Fibroblast of pulmonary artery (primary cell): ENCODE measurements around the gene PLXNA3.

Source experiments
- DNase-seq: peaks from one replicate; pipeline ENCODE4 v3.0.0-alpha.2; 2010; ENCODE audit warnings: low read depth
- H3K4me3 ChIP-seq: replicated peaks from 2 replicates; pipeline ENCODE4 v1.5.1; 2011; ENCODE audit warnings: low read depth, mild to moderate bottlenecking, control low read depth, low read length, moderate library complexity
- CTCF ChIP-seq: IDR thresholded peaks from 2 replicates; pipeline ENCODE4 v1.5.1; 2011; ENCODE audit warnings: mild to moderate bottlenecking, control low read depth, low read length, inconsistent platforms; ENCODE audit errors: missing control alignments

PLXNA3 gene

DNA sequence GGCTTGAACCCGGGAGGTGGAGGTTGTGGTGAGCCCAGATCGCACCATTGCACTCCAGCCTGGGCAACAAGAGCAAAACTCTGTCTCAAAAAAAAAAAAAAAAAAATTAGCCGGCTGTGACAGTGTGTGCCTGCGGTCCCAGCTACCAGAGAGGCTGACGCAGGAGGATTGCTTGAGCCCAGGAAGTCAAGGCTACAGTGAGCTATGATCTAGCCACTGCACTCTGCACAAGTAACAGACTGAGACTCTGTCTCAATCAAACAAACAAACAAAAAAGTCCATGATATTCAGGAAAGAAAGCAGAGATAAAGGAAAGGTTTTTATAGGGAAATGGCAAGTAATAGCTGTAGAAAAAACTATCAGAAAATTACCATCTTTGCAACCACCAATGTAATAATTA lies 23.1 kb downstream of the PLXNA3 start:
- TF ChIP-seq CTCF: no peak
- no peak overlapping the region for H3K4me3 ChIP-seq
- DNase-seq: no peak

GRCh38 chrX:154481911-154482601 lies 24.0 kb downstream of the PLXNA3 start:
- no peak for TF ChIP-seq CTCF
- no peak for DNase-seq
- no peak overlapping the region for H3K4me3 ChIP-seq

DNA sequence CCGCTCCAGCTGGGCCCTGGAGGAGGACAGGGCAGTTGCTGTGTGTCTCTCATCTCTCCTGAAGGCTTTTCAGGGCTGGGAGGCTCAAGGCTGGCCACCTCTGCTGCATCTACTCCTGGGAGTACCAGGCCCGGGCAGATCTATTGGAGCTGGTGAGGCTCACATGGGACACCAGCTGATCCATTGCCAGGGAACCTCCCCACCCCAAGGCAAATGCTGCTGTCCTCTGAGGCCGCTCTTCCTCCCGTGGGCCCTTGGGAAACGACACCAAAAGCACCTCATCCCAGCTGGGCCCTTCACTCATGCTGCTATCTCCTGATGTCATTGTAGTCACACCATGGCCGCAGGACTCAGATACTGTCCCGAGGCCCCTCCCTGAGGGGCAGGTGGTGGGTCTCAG lies 24.7 kb downstream of the PLXNA3 start:
- DNase-seq: no peak
- no peak overlapping the region for H3K4me3 ChIP-seq
- TF ChIP-seq CTCF: no peak

GRCh38 chrX:154483325-154483724 lies 25.2 kb downstream of the PLXNA3 start:
- H3K4me3 ChIP-seq: no peak overlapping the region
- DNase-seq: no peak
- no peak for TF ChIP-seq CTCF

DNA sequence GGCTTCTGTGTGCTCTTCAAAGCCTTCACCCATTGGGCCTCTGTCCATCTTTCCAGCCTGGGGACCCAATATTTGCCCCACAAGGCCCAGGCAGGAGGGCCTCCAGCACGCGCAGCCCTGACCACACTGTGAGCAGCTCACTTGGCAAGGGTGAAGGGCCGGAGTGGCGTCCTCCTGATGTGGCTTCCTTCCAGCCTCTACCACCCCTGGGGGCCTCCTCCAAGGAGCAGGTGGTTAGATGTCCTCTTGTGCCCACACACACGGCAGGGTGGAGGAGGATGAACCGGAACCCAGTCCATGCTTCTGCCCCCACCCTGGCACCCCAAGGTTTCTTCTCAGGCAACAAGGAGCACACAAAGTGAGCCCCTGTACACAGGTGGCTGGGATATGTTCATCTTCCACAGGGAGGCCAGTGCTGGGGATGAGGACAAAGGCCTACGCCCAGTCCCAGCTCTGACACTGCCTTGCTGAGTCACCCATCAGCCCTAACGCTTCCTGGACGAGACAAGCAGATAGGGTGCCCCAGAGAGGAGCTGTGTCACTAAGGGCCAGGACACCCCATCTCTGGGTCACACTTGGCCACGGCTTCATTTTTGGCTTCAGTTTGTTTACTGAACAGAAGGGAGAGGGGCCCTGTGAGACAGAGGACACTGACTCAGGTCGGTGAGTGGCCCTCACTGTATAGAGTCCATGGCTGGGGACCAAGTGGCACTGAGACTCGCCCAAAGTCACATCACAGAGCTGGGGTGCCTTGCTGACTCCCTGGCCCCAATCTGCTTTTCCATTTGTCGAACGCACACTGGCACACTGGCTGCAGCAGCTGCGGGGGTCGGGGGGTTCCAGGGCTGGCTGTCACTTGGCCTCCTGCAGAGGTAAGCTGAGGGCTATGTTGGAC lies 26.4 kb downstream of the PLXNA3 start:
- TF ChIP-seq CTCF: no peak
- no peak overlapping the region for H3K4me3 ChIP-seq
- no peak for DNase-seq

DNA sequence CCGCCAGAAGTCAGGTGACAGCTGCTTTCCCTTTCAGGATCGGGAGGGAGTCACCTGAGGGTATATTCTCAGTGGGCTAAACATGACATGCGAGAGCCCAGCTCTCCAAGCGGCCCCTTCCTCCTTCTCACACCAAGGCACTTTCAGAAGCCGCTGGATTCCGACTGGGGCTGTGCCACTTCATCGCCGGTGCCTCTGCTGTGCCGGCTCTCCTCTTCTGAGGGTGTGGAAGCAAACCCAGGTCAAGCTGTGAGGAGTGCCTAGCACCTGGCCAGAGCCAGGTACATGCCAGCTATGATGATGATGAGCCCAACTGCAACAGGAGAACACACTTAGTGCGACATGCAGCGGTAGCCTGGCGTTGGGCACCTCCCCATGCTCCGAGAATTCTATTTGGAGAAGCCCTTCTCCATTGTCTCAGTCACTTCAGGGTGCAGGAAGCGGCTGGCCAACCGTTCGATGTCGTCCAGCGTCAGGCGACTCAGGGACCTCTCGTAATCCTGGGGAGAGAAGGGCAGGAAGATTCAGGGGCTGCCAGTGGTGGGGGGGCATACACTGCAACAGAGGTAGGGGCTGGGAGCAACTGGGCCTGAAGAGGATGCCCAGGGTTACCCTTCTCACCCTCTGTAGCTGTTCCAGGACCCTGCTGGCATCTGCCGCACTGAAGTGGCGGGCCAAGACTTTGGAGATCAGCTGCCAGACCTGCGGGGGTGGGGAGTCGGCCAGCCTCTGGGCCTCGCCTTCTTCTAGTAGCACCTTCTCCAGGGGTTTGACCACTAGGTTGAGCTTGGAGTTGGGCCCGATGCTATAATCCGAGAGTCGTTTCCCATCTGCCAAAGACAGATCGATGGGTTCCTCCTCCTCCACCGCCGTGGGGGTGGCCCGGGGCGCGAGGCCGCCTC lies 27.3 kb downstream of the PLXNA3 start:
- peak overlapping the region; percentile 57 for H3K4me3 ChIP-seq
- no peak for TF ChIP-seq CTCF
- DNase-seq: no peak
